PC-9 (cell line): ENCODE results near the gene GNAQ.

Source experiments
- CTCF ChIP-seq: fragments of 200-600 bp; sonication (generic); conservative IDR thresholded peaks from 2 replicates; pipeline ENCODE4 v1.6.1; 2017; ENCODE audit warnings: mixed run types, antibody characterized with exemption, mild to moderate bottlenecking, moderate library complexity
- EZH2 ChIP-seq: fragments of 200-600 bp; sonication (generic); IDR thresholded peaks from 2 replicates; pipeline ENCODE4 v1.8.0; 2017; ENCODE audit warnings: antibody characterized with exemption, low read depth

- TF ChIP-seq CTCF (no peak), EZH2 (no peak)
Observed at GRCh38 chr9:77838986-77839385, 192.6 kb downstream of the GNAQ start.
